Nephron progenitor cell (in vitro differentiated cells): Measurements from ENCODE around the gene ARF6.
"Not testable (repeated sequence)": the region's sequence is repeated elsewhere in the genome, so short reads cannot be mapped to it uniquely, and the experiment has no call there.

Experiments
- DNase-seq: peaks from one replicate; pipeline ENCODE4 v3.0.0; 2021
- H3K27ac Mint-ChIP-seq: 2 replicates; pipeline ENCODE4 v1.8.0; 2021; ENCODE audit warnings: mild to moderate bottlenecking, moderate library complexity, mixed read lengths
- H3K27me3 Mint-ChIP-seq: 2 replicates; pipeline ENCODE4 v1.8.0; 2021; ENCODE audit warnings: mild to moderate bottlenecking, low read depth, mixed read lengths; ENCODE audit not compliant: poor library complexity
- H3K36me3 Mint-ChIP-seq: 2 replicates; pipeline ENCODE4 v1.8.0; 2021; ENCODE audit warnings: low read depth, mixed read lengths
- H3K4me1 Mint-ChIP-seq: 2 replicates; pipeline ENCODE4 v1.8.0; 2021; ENCODE audit warnings: mixed read lengths
- H3K4me3 Mint-ChIP-seq: 2 replicates; pipeline ENCODE4 v1.8.0; 2021; ENCODE audit warnings: mild to moderate bottlenecking, moderate library complexity, mixed read lengths
- H3K9me3 Mint-ChIP-seq: 2 replicates; pipeline ENCODE4 v1.8.0; 2021; ENCODE audit warnings: mild to moderate bottlenecking, moderate library complexity, mixed read lengths
- CTCF ChIP-seq: fragments of 200-600 bp; sonication (generic); IDR thresholded peaks from 2 replicates; pipeline ENCODE4 v1.5.0; 2021; ENCODE audit warnings: antibody characterized with exemption

ARF6 gene

DNA sequence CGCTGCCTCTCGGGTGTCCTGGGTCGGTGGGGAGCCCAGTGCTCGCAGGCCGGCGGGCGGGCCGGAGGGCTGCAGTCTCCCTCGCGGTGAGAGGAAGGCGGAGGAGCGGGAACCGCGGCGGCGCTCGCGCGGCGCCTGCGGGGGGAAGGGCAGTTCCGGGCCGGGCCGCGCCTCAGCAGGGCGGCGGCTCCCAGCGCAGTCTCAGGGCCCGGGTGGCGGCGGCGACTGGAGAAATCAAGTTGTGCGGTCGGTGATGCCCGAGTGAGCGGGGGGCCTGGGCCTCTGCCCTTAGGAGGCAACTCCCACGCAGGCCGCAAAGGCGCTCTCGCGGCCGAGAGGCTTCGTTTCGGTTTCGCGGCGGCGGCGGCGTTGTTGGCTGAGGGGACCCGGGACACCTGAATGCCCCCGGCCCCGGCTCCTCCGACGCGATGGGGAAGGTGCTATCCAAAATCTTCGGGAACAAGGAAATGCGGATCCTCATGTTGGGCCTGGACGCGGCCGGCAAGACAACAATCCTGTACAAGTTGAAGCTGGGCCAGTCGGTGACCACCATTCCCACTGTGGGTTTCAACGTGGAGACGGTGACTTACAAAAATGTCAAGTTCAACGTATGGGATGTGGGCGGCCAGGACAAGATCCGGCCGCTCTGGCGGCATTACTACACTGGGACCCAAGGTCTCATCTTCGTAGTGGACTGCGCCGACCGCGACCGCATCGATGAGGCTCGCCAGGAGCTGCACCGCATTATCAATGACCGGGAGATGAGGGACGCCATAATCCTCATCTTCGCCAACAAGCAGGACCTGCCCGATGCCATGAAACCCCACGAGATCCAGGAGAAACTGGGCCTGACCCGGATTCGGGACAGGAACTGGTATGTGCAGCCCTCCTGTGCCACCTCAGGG, 679 bp downstream of the ARF6 start:
- no peak for TF ChIP-seq CTCF
- H3K36me3 Mint-ChIP-seq = peaks cover 37% of the 10 kb centered on the region
- peak; percentile 76 for DNase-seq
- peaks cover 47% of the 10 kb centered on the region for H3K4me1 Mint-ChIP-seq
- peaks cover 4% of the 10 kb centered on the region for H3K27me3 Mint-ChIP-seq
- peaks cover 3% of the 10 kb centered on the region for H3K9me3 Mint-ChIP-seq
- peak overlapping the region; percentile 100 for H3K27ac Mint-ChIP-seq
- H3K4me3 Mint-ChIP-seq = peak overlapping the region; percentile 98

DNA sequence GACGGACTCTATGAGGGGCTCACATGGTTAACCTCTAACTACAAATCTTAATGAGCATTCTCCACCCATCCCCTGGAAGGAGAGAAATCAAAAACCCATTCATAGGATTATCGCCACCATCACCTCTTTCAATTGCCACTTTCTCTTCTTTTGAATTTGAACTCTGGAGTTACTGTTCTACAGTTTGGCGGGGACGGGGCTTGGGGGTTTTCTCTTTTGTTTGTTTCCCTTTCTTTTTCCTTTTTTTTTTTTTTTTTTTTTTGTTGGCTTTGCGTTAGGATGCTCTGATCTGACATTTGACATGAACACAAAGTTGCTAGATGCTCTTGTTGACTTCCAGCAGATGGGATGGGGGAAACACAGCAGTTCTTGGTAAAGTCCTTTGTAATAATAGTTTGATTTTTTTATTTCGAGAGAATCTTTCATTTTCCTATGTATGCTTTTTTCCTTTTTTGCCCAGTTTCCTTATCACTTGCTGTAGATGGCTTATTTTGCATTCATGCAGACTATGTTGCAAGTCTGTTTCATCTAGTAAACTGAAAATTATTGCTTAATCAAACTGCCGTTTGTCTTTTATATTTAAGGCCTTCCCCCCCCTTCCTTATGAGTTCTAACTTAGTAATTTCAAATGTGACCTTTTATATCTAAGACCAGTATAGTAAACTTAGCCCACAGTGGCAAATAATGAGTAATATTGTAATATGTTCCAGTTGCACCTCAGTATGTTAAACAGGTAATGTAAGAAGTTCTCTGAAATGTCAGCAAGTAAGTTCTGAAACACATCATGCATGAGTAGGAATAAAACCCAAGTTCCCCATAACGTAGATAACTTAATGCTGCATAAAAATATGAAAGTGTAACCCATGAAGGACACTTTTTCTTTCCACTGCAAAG, 1.6 kb downstream of the ARF6 start:
- Mint-ChIP-seq H3K4me3 (peak overlapping the region; percentile 98), H3K36me3 (peaks cover 39% of the 10 kb centered on the region), H3K27ac (peak overlapping the region; percentile 92), H3K4me1 (peaks cover 47% of the 10 kb centered on the region)
- H3K27me3 Mint-ChIP-seq, H3K9me3 Mint-ChIP-seq, DNase-seq: not testable (repeated sequence)

DNA sequence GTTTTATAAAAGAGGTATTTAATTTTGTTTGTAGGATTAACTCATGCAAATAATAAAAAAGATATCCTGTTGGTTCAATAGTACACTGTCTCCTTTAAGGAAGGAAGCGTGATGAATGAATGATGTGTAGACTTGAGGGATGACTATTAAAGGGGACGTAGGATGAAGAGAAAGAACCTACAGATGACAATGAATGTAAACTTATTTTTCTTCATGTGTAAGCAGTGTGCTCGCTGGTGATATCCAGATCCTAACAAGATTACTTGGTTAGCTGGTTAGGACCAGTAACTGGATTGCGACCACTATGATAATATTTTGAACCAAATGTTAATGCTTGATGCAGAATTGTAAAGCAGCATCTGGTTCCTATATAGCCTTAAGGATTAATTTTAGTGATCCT, 2.6 kb downstream of the ARF6 start:
- Mint-ChIP-seq H3K27me3 (peaks cover 4% of the 10 kb centered on the region), H3K4me3 (peak overlapping the region; percentile 98), H3K9me3 (peaks cover 3% of the 10 kb centered on the region), H3K4me1 (peaks cover 47% of the 10 kb centered on the region), H3K27ac (no peak overlapping the region), H3K36me3 (peaks cover 39% of the 10 kb centered on the region)
- DNase-seq = no peak
- no peak for TF ChIP-seq CTCF

GRCh38 chr14:49896272-49896671, 3.4 kb downstream of the ARF6 start:
- peaks cover 39% of the 10 kb centered on the region for H3K36me3 Mint-ChIP-seq
- not testable (repeated sequence) for H3K9me3 Mint-ChIP-seq, H3K27me3 Mint-ChIP-seq, H3K27ac Mint-ChIP-seq, DNase-seq
- H3K4me1 Mint-ChIP-seq = peaks cover 47% of the 10 kb centered on the region
- H3K4me3 Mint-ChIP-seq = peak overlapping the region; percentile 98

- peaks cover 3% of the 10 kb centered on the region for H3K9me3 Mint-ChIP-seq
- H3K4me3 Mint-ChIP-seq = peak overlapping the region; percentile 62
- DNase-seq = no peak
- no peak for TF ChIP-seq CTCF
- H3K36me3 Mint-ChIP-seq = peaks cover 39% of the 10 kb centered on the region
- H3K27ac Mint-ChIP-seq = no peak overlapping the region
- peaks cover 4% of the 10 kb centered on the region for H3K27me3 Mint-ChIP-seq
- peaks cover 43% of the 10 kb centered on the region for H3K4me1 Mint-ChIP-seq
These were observed 4.1 kb downstream of the ARF6 start for GRCh38 chr14:49896966-49897365.

- TF ChIP-seq CTCF = no peak
- peaks cover 2% of the 10 kb centered on the region for H3K27me3 Mint-ChIP-seq
- peak overlapping the region; percentile 62 for H3K4me3 Mint-ChIP-seq
- no peak overlapping the region for H3K27ac Mint-ChIP-seq
- peaks cover 39% of the 10 kb centered on the region for H3K36me3 Mint-ChIP-seq
- peaks cover 3% of the 10 kb centered on the region for H3K9me3 Mint-ChIP-seq
- no peak for DNase-seq
- H3K4me1 Mint-ChIP-seq = peaks cover 38% of the 10 kb centered on the region
These were observed 4.5 kb downstream of the ARF6 start for GRCh38 chr14:49897414-49897813.
